GM12878 (cell line): ENCODE measurements around the gene CUL1. TPM values are rescaled to one million over a fixed set of nuclear protein-coding genes. Genes with fewer than 3 reads are reported as not detected.

Experiments
- ATAC-seq: fragments of 200-7000 bp; cut with Tn5 transposase; 3 replicates; pipeline ENCODE4 v1.9.1; 2020; ENCODE audit warnings: mild to moderate bottlenecking, moderate library complexity
- BruUV-seq: library from RNA; stranded (reverse); fragments of 400-500 nt; replicated peaks from 2 replicates; lab custom pipeline; 2021; lab: Mats Ljungman, UMichigan
- CTCF ChIA-PET: fragments of 300-600 bp; sonication (Branson Sonifier 250); formaldehyde crosslinking; extraction: SDS; loops from one replicate; lab custom pipeline; 2021; ENCODE audit warnings: inconsistent platforms; lab: Yijun Ruan, JAX
- POLR2A ChIA-PET: fragments of 350-600 bp; formaldehyde crosslinking; extraction: SDS; loops from one replicate; lab custom pipeline; 2021; ENCODE audit warnings: inconsistent platforms; lab: Charles Lee
- RAD21 ChIA-PET: fragments of 300-600 bp; sonication (Branson Sonifier 250); formaldehyde crosslinking; loops from one replicate; lab custom pipeline; 2023; ENCODE audit warnings: antibody characterized with exemption; ENCODE audit not compliant: unreplicated experiment; lab: Charles Lee
- SMC1A ChIA-PET: fragments of 300-600 bp; sonication (Branson Sonifier 250); formaldehyde crosslinking; loops from one replicate; lab custom pipeline; 2023; ENCODE audit not compliant: unreplicated experiment, uncharacterized antibody; lab: Charles Lee
- DNase-seq: peaks from one replicate; pipeline ENCODE4 v3.0.0-alpha.2; 2011; ENCODE audit warnings: low read depth, low spot score
- FAIRE-seq: peaks from 3 replicates; lab custom pipeline; 2011; peaks lifted over from hg19 to GRCh38; lab: Jason Lieb, UNC
- H2AFZ ChIP-seq: 2 replicates; pipeline ENCODE4 v1.6.0; 2011; ENCODE audit warnings: low read depth, low read length, control low read depth; ENCODE audit not compliant: control insufficient read depth
- H3K27ac ChIP-seq: 2 replicates; pipeline ENCODE4 v1.5.1; 2011; ENCODE audit warnings: control low read depth; ENCODE audit not compliant: control insufficient read depth, insufficient read depth
- H3K27me3 ChIP-seq, 2 experiments: replicated peaks in 1 of 2; 2 replicates each; pipeline versions ENCODE4 v1.6.0 to v1.6.1; 2011; ENCODE audit warnings: low read length in 1 of 2; ENCODE audit not compliant: control insufficient read depth in 2 of 2, insufficient read depth in 2 of 2
- H3K36me3 ChIP-seq, 2 experiments: 2 replicates each; pipeline ENCODE4 v1.5.1; 2011; ENCODE audit warnings: low read length in 1 of 2; ENCODE audit not compliant: control insufficient read depth in 2 of 2, insufficient read depth in 2 of 2
- H3K4me1 ChIP-seq: 2 replicates; pipeline ENCODE4 v1.6.1; 2011; ENCODE audit warnings: mild to moderate bottlenecking, low read length, moderate library complexity, mixed read lengths; ENCODE audit not compliant: control insufficient read depth, insufficient read depth
- H3K4me2 ChIP-seq: 2 replicates; pipeline ENCODE4 v1.6.0; 2011; ENCODE audit warnings: control low read depth; ENCODE audit not compliant: control insufficient read depth, insufficient read depth
- H3K4me3 ChIP-seq: fragments of 200-600 bp; sonication (generic); 2 replicates; pipeline ENCODE4 v1.5.1; 2016
- H3K79me2 ChIP-seq: 2 replicates; pipeline ENCODE4 v1.6.0; 2011; ENCODE audit warnings: low read length; ENCODE audit not compliant: control insufficient read depth, insufficient read depth
- H3K9ac ChIP-seq: 2 replicates; pipeline ENCODE4 v1.8.0; 2011; ENCODE audit warnings: low read length, control low read depth, mixed read lengths; ENCODE audit not compliant: control insufficient read depth, insufficient read depth
- H3K9me3 ChIP-seq: replicated peaks from 3 replicates; pipeline ENCODE4 v1.5.1; 2011; ENCODE audit warnings: mild to moderate bottlenecking, low read length; ENCODE audit not compliant: control insufficient read depth, insufficient read depth
- H4K20me1 ChIP-seq: 2 replicates; pipeline ENCODE4 v1.6.0; 2011; ENCODE audit not compliant: control insufficient read depth, insufficient read depth
- BMI1 ChIP-seq: fragments of 450-650 bp; IDR thresholded peaks from 2 replicates; pipeline ENCODE4 v1.6.1; 2016; ENCODE audit warnings: mild to moderate bottlenecking, moderate library complexity, borderline replicate concordance
- CEBPB ChIP-seq, 2 experiments: fragments of 150-350 bp in 1 of 2; IDR thresholded peaks; 2 replicates each; pipeline ENCODE4 v1.6.1; 2012 to 2014; ENCODE audit warnings: low read depth in 2 of 2, low read length in 2 of 2, borderline replicate concordance in 1 of 2, inconsistent platforms in 1 of 2
- CREM ChIP-seq: IDR thresholded peaks from 2 replicates; pipeline ENCODE4 v1.6.1; 2014; ENCODE audit warnings: antibody characterized with exemption, low read depth
- DPF2 ChIP-seq: fragments of 450-650 bp; IDR thresholded peaks from 2 replicates; pipeline ENCODE4 v1.6.1; 2017; ENCODE audit warnings: mild to moderate bottlenecking
- EP300 ChIP-seq, 2 experiments: fragments of 150-350 bp in 1 of 2; IDR thresholded peaks; 2 replicates each; pipeline ENCODE4 v1.6.1; 2011 to 2012; ENCODE audit warnings: low read depth in 2 of 2, low read length in 2 of 2, borderline replicate concordance in 1 of 2, improper control_type of control experiment in 1 of 2, inconsistent platforms in 1 of 2; ENCODE audit not compliant: control insufficient read depth in 1 of 2
- HCFC1 ChIP-seq: fragments of 150-350 bp; IDR thresholded peaks from 2 replicates; pipeline ENCODE4 v1.6.1; 2014; ENCODE audit warnings: low read length
- MTA2 ChIP-seq: fragments of 450-650 bp; IDR thresholded peaks from 2 replicates; pipeline ENCODE4 v1.6.1; 2016; ENCODE audit warnings: low read depth, mild to moderate bottlenecking, moderate library complexity
- NFYA ChIP-seq: IDR thresholded peaks from 2 replicates; pipeline ENCODE4 v1.6.1; 2011; ENCODE audit warnings: low read depth, mild to moderate bottlenecking, low read length, improper control_type of control experiment, borderline replicate concordance
- SPI1 ChIP-seq: IDR thresholded peaks from 2 replicates; pipeline ENCODE4 v1.6.1; 2011; ENCODE audit warnings: low read depth, mild to moderate bottlenecking, low read length, moderate library complexity, borderline replicate concordance; ENCODE audit not compliant: insufficient read depth
- TAF1 ChIP-seq: IDR thresholded peaks from 2 replicates; pipeline ENCODE4 v1.6.1; 2011; ENCODE audit warnings: mild to moderate bottlenecking, low read depth, low read length, borderline replicate concordance
- TCF3 ChIP-seq: IDR thresholded peaks from 2 replicates; pipeline ENCODE4 v1.6.1; 2012; ENCODE audit warnings: low read depth, mild to moderate bottlenecking, low read length, borderline replicate concordance; ENCODE audit not compliant: insufficient read depth
- ZNF207 ChIP-seq: fragments of 450-650 bp; IDR thresholded peaks from 2 replicates; pipeline ENCODE4 v1.6.1; 2014; ENCODE audit warnings: antibody characterized with exemption, mild to moderate bottlenecking, borderline replicate concordance
- ZNF24 ChIP-seq: fragments of 450-650 bp; IDR thresholded peaks from 2 replicates; pipeline ENCODE4 v1.6.1; 2017; ENCODE audit warnings: antibody characterized with exemption, mild to moderate bottlenecking
- WGBS: methylation state at CpG from one replicate; pipeline ENCODE4 v1.1.6; 2016; ENCODE audit warnings: low lambda C conversion rate; ENCODE audit not compliant: insufficient replicate concordance, insufficient coverage; ENCODE audit errors: missing lambda C conversion rate; 5-methylcytosine and 5-hydroxymethylcytosine counted together
- in situ Hi-C: fragments of 300-500 bp; cut with MboI; formaldehyde crosslinking; loops from 9 replicates; pipeline ENCODE4 v1.14.3; 2018; ENCODE audit warnings: mixed read lengths
- intact Hi-C: fragments of 100-400 bp; cut with micrococcal nuclease; formaldehyde crosslinking; loops from one replicate; pipeline ENCODE4 v1.14.2; 2022; ENCODE audit not compliant: unreplicated experiment
- polyA plus RNA-seq, 11 experiments: library from polyadenylated mRNA; depleted of rRNA in 4 of 11; unstranded in 6 of 11; stranded (reverse) in 5 of 11; fragments of >200 nt; fragmentation: Nextera tagmentation in 4 of 11; fragmentation: Illumina TruSeq in 1 of 11; extraction: Ambion mirVana in 4 of 11; extraction: Trizol in 1 of 11; gene quantifications; 1 replicate in 1 of 11; 2 replicates in 10 of 11; pipeline versions ENCODE4 v1.2.1 to v1.2.3, GENCODE V29; 2011 to 2016; ENCODE audit warnings: inconsistent platforms in 2 of 11, missing spikeins in 2 of 11, low read depth in 1 of 11
- total RNA-seq, 4 experiments: library from RNA; depleted of rRNA in 3 of 4; stranded (reverse); fragments of >200 nt in 3 of 4; fragmentation: Illumina TruSeq in 1 of 4; extraction: Trizol in 1 of 4; gene quantifications; 2 replicates each; pipeline versions ENCODE4 v1.2.1 to v1.2.3, GENCODE V29; 2013 to 2021
- TF ChIP-seq, protein P1 (sequence below): fragments of 450-650 bp; IDR thresholded peaks from 2 replicates; pipeline ENCODE4 v1.6.1; 2017; ENCODE audit warnings: low read depth, mild to moderate bottlenecking, moderate library complexity
- TF ChIP-seq, protein P2 (sequence below): fragments of 450-650 bp; IDR thresholded peaks from 2 replicates; pipeline ENCODE4 v1.6.1; 2017; ENCODE audit warnings: mild to moderate bottlenecking, moderate library complexity
- TF ChIP-seq, protein P3 (sequence below): fragments of 450-650 bp; IDR thresholded peaks from 2 replicates; pipeline ENCODE4 v1.6.1; 2016; ENCODE audit warnings: mild to moderate bottlenecking

Gene CUL1
- total and polyA plus RNA-seq, 10 of the 15 experiments (the other 5 are each of a cell fraction or from before 2014, with no cell fraction given), result 13.3 to 63.9 (median 45.9) TPM

DNA sequence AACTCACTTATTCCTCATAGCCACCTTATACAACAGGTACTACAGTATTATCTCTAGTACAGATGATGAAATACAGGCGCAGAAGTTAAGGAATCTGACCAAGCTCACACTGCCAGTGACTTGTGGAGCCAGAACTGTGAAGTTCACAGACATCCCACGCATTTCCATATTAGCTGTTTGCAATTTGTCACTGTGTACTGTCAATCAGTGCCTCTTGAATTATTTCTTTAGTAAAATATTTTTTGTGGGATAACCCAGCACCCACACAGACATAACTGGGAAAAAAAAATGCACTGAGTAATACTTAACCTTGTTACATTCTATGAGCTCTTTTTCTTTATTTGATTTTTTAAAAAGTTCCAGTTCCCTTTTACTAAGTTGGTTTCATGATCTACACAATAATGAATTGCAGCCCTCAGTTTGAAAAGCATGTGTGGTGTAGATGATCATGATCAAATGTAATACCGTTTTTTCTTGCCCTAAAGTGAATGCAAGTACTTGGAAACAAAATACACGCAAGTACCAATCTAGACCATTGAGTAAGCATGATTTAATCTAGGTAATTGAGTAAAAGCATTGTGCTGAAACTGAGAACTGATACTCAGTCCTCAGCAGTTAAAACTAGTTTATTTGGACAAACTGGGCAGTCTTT is 14.1 kb downstream of the CUL1 start:
- H3K9ac ChIP-seq, result no peak overlapping the region
- peak overlapping the region; percentile 33; the same call in 1 of the 2 replicates for H3K4me3 ChIP-seq
- H3K4me2 ChIP-seq, result peak overlapping the region; percentile 44
- H3K27me3 ChIP-seq, result no peaks in the 10 kb centered on the region
- H3K4me1 ChIP-seq, result peaks cover 26% of the 10 kb centered on the region
- no peaks in the 10 kb centered on the region; the same call in 2 of the 3 replicates for H3K9me3 ChIP-seq
- SMC1A ChIA-PET, result interaction anchor here (1.0 to 2.9 kb wide), 11 partner anchors 9 to 144 kb away, joined by 3 to 19 read pairs (median 4); partner anchors contain the start of gene CUL1
- no TSS peak for BruUV-seq
- intact Hi-C loops, result no loop called here
- H3K36me3 ChIP-seq, result peaks cover 0 to 13% of the 10 kb centered on the region in 2 experiments; a peak in 1 of 4 replicates
- peak overlapping the region; percentile 14; the same call in 1 of the 2 replicates for H3K27ac ChIP-seq
- WGBS, result 62% methylated on average over 4 of the region's 4 CpGs
- CTCF ChIA-PET, result interaction anchor here (1.5 to 2.7 kb wide), 5 partner anchors 9 to 254 kb away, joined by 4 to 11 read pairs (median 6); no protein-coding TSS in a partner anchor
- FAIRE-seq (no peak), DNase-seq (no peak), ATAC-seq (peak; percentile 79)
- H2AFZ ChIP-seq, result no peak overlapping the region
- peaks cover 92% of the 10 kb centered on the region for H3K79me2 ChIP-seq
- peaks cover 14% of the 10 kb centered on the region for H4K20me1 ChIP-seq
- POLR2A ChIA-PET, result interaction anchor here (1.0 to 3.2 kb wide), 4 partner anchors 8 to 170 kb away, joined by 3 to 14 read pairs (median 4); partner anchors contain the start of gene CUL1
- RAD21 ChIA-PET, result interaction anchor here (0.8 to 1.2 kb wide), 3 partner anchors 8 to 227 kb away, joined by 3 to 5 read pairs (median 3); no protein-coding TSS in a partner anchor
- in situ Hi-C loops, result no loop called here
- TF ChIP-seq DPF2 (peak; percentile 28; the same call in 1 of the 2 replicates), TAF1 (no peak), CREM (no peak), MTA2 (peak; percentile 65; the same call in 1 of the 2 replicates), SPI1 (peak; percentile 72), NFYA (no peak), HCFC1 (no peak), EP300 (IDR thresholded peaks at IDR 0.05; ENCODE audit: borderline replicate concordance in 1 of 2, control insufficient read depth in 1 of 2, low read depth in 2 of 2, low read length in 2 of 2) (no peak), TCF3 (no peak), CEBPB (IDR thresholded peaks at IDR 0.05; ENCODE audit: borderline replicate concordance in 1 of 2, low read depth in 2 of 2, low read length in 2 of 2) (no peak), BMI1 (no peak), ZNF24 (0 out of 2 replicates have a peak, but pooled peaks have one; percentile 19), ZNF207 (no peak)
- TF ChIP-seq, protein P1, sequence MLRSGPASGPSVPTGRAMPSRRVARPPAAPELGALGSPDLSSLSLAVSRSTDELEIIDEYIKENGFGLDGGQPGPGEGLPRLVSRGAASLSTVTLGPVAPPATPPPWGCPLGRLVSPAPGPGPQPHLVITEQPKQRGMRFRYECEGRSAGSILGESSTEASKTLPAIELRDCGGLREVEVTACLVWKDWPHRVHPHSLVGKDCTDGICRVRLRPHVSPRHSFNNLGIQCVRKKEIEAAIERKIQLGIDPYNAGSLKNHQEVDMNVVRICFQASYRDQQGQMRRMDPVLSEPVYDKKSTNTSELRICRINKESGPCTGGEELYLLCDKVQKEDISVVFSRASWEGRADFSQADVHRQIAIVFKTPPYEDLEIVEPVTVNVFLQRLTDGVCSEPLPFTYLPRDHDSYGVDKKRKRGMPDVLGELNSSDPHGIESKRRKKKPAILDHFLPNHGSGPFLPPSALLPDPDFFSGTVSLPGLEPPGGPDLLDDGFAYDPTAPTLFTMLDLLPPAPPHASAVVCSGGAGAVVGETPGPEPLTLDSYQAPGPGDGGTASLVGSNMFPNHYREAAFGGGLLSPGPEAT, result no peak
- TF ChIP-seq, protein P2, sequence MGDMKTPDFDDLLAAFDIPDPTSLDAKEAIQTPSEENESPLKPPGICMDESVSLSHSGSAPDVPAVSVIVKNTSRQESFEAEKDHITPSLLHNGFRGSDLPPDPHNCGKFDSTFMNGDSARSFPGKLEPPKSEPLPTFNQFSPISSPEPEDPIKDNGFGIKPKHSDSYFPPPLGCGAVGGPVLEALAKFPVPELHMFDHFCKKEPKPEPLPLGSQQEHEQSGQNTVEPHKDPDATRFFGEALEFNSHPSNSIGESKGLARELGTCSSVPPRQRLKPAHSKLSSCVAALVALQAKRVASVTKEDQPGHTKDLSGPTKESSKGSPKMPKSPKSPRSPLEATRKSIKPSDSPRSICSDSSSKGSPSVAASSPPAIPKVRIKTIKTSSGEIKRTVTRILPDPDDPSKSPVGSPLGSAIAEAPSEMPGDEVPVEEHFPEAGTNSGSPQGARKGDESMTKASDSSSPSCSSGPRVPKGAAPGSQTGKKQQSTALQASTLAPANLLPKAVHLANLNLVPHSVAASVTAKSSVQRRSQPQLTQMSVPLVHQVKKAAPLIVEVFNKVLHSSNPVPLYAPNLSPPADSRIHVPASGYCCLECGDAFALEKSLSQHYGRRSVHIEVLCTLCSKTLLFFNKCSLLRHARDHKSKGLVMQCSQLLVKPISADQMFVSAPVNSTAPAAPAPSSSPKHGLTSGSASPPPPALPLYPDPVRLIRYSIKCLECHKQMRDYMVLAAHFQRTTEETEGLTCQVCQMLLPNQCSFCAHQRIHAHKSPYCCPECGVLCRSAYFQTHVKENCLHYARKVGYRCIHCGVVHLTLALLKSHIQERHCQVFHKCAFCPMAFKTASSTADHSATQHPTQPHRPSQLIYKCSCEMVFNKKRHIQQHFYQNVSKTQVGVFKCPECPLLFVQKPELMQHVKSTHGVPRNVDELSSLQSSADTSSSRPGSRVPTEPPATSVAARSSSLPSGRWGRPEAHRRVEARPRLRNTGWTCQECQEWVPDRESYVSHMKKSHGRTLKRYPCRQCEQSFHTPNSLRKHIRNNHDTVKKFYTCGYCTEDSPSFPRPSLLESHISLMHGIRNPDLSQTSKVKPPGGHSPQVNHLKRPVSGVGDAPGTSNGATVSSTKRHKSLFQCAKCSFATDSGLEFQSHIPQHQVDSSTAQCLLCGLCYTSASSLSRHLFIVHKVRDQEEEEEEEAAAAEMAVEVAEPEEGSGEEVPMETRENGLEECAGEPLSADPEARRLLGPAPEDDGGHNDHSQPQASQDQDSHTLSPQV, result no peak
- TF ChIP-seq, protein P3, sequence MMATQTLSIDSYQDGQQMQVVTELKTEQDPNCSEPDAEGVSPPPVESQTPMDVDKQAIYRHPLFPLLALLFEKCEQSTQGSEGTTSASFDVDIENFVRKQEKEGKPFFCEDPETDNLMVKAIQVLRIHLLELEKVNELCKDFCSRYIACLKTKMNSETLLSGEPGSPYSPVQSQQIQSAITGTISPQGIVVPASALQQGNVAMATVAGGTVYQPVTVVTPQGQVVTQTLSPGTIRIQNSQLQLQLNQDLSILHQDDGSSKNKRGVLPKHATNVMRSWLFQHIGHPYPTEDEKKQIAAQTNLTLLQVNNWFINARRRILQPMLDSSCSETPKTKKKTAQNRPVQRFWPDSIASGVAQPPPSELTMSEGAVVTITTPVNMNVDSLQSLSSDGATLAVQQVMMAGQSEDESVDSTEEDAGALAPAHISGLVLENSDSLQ, result peak; percentile 58
